ENCODE data around the gene CAPZB.

CAPZB gene

GRCh38 chr1:19381261-19381660 is 104.1 kb downstream of the CAPZB start:
- DNase-seq: no peak

DNA sequence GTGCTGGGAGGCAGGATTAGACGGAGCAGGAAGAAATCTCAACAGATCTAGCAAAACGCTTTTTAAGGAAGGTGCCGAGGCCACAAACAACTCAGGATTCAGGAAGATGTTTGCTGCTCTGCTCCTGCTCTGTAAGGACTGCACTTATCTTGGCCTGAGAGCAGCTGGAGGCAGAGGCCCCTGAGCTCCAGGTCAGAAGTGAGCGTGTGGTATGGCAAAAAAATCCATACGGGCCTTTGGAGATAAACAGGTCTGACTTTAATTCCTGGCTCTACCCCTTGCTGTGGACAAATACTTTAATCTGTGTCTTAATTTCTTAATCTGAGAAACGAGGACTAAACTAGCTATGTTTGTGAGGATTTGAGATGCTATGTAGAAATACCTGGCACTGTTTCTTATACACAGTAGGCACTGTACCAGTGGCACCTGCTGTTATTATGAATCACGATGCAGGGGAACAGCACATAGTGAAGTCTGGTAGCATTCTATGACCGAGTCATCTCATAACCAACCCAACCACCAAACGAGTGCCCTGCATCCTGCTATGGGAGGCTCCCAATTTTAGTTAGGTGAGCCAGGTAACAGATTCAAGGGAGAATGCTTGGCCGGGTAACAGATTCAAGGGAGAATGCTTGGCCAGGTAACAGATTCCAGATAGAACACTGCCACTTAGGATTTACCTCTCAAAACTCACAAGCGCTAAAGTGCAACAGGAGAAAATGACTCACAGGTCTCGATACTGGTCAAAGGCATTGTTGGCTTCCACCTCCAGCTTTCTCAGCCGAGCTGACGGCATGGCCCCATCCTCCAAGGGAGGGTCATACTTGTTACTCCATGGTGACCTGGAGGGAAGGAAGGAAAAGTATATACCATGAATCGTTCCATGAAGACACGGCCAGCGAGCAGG is 107.3 kb downstream of the CAPZB start:
- DNase-seq: no peak

DNA sequence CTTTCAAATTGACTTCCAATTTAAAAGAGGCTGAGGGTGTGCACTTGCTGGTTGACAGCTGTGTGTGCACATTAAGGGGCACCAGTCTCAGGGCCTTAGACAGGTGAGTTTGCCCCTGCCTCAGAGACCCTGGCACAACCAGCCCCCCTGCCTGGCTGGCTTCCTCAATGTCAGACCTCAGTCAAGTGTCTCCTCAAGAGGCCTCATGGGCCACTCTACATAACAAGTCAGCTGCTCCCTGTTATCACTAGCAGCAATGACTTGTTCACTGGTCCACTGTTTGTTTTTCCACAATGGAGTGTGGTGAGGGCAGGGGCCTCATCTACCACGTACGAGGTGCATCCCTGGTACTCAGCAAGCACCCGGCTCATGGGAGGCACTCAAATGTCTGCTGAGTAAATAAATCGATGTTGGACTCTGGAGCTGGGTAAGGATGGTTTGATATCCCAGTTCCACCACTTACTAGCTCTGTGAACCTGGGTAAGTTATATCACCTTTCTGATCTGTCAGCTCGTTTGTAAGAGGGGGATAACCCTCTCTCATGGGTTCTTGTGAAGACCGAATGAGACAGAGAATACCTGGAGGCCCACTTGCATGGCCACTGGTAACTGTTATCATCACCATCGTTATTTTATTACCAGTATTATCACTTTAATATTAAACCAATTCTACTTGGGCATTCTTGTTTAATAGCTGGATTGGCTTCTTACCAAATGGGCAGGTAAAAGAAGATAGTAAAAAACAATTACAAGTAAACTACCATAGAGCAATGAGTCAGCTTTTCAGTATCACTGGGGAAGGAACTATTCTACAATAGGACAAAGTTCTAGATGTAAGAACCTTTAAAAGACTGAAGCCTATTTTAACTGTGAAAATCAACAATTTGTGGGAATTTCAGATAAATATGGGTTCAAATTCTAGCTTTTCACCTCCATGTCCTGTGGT is 108.6 kb downstream of the CAPZB start:
- DNase-seq: no peak

GRCh38 chr1:19375631-19376400 is 109.5 kb downstream of the CAPZB start:
- no peak for DNase-seq

GRCh38 chr1:19374926-19375325 is 110.4 kb downstream of the CAPZB start:
- DNase-seq: no peak

GRCh38 chr1:19374083-19374801 is 111.1 kb downstream of the CAPZB start:
- no peak for DNase-seq

GRCh38 chr1:19373211-19374082 is 111.9 kb downstream of the CAPZB start:
- DNase-seq: no peak

DNA sequence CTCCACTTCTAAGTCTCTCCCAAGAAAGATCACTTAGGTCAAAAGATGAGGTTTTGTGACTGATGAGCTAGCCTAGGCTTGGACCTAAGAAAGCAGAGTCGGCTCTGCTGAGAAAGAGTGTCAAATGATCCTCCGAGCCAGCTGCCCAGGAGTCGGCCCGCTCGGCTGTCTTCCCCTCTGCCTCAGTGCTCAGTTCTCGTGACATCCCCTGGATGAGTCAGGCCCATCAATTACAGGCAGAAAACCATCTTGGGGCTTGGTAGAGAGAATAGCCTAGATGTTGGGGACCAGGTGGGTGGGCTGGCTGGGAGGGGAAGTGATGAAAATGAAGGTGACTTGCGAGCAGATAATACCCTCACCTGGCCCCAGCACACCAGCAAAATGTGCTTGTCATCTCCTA is 112.7 kb downstream of the CAPZB start:
- DNase-seq: no peak

DNA sequence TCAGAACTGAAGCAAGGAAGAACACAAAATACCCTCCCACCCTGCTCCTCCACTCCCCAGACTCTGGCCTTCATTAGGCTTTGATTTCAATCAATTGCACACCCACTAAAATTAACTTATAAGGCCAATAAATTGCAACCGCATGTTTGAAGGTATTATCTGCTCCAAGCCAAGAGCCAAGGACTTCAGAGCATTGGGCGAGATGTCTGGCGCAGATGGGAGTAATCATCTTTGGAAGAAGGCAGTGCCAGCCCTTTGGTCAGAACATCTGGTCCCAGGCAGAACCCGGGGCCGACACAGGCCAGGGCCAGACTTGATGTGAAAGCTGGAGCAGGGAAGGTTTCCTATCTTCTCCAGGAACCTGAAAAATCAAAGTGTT is 113.2 kb downstream of the CAPZB start:
- DNase-seq: no peak

- no peak for DNase-seq
Measured at GRCh38 chr1:19371226-19372135, 113.9 kb downstream of the CAPZB start.

DNA sequence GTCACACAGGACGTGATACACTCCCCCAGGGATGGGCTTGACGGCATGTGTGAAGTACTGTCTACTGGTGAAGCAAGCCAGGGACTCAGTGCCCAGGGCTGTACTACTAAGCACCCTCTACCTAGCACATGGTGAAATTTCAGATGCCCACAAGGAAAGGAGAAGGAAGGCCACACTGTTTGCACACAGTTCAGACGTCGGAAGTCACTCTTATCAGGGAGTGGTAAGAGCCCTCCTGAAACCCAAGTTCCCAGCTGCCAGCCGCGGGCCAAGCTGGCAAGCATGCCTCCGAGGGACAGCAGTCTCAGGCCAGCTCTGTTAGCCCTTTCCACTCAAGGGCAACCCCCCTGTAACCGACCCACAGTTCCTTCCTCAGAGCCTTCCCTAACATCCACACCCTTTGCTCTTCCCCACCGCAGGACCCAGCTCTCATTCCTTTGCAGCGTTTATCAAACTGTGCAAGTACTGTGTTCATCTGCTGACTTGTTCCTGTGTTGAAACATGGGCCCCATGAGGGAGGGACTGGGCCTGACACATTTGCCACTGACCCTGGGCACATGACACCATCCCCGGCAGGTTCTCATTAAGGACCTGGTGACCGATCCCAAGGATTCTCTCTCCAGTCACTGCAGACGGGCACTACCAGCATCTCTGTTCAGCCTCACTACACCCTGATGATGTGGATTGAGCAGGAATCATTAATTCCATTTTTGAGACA is 114.7 kb downstream of the CAPZB start:
- DNase-seq: no peak

GRCh38 chr1:19369396-19370090 is 115.8 kb downstream of the CAPZB start:
- DNase-seq: no peak

GRCh38 chr1:19368964-19369363 is 116.4 kb downstream of the CAPZB start:
- no peak for DNase-seq

DNA sequence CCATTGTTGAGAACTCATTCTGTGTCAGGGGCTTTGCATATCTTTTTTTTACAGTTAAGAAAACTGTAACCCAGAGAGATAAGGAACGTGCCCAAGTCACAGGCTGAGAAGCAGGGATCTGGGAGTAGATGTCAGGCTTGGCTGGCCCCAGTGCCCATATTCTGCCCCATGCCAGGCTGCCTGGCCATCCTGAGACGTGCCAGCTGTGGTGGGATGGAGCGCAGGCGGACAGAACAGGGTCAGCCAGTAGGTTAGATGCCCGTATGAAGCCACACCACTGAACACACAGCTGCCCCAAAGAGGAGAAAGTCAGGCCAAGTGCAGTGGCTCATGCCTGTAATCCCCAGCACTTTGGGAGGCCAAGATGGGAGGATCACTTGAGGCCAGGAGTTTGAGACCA is 117.3 kb downstream of the CAPZB start:
- DNase-seq: no peak

GRCh38 chr1:19367584-19368041 is 117.7 kb downstream of the CAPZB start:
- no peak for DNase-seq

DNA sequence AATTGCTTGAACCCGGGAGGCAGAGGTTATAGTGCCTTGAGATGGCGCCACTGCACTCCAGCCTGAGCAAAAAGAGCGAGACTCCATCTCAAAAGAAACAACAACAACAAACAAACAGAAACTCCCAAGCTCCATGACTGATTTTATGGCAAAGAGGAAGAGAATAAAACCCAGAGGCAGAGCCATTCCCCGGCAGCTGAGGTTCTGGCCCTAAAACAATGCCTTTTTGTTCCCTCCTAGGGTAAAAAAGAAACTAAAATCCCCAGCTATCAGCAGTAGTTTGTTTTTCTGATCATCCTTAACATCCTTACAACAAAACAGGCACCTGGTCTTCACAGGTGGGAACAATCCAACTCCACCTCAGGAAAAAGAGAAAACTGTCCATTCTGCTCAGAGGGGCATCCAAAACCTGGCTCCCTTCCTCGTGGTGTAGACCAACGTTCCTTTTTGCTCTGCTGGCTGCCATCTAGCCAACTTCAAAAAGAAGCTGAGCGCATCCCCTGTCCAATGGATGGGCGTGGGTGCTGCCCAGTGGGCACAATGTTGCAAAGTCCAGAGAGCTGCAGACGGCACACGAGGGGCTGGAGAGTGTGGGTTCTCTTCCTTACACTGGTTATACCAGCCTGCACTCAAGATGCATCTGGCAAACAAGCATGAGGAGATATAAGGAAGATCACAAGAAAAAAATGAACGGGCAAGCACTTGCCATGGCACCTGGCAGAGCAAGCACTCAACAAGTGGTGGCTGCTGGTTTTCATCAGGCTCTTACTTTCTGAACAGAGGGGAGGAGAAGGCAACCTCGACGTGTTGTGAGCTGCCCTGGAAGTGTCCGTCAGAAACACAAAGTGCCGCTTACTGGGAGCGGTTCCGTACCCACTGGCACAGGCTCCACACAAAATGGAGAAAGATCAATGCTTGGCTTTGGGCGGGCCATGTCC is 118.5 kb downstream of the CAPZB start:
- DNase-seq: no peak

GRCh38 chr1:19365721-19366120 is 119.6 kb downstream of the CAPZB start:
- DNase-seq: no peak

All from activated CD8-positive, alpha-beta memory T cell treated with anti-CD3 and anti-CD28 coated beads, Interleukin-2, amount 50 U/mL, for 4 hours (primary cell).